GM21723 (cell line): ENCODE results near the gene DYNAP.

ENCODE experiments used
- ATAC-seq: cut with Tn5 transposase; IDR thresholded peaks from one replicate; pipeline ENCODE4 v1.9.1; 2021; ENCODE audit warnings: mild to moderate bottlenecking, moderate library complexity; ENCODE audit not compliant: unreplicated experiment

The DYNAP gene

GRCh38 chr18:54630963-54631362 is 39.9 kb downstream of the DYNAP start:
- ATAC-seq = no peak

GRCh38 chr18:54636217-54636616 is 45.2 kb downstream of the DYNAP start:
- ATAC-seq = no peak

- no peak for ATAC-seq
Measured at GRCh38 chr18:54641734-54642133, 50.7 kb downstream of the DYNAP start.

- no peak for ATAC-seq
Measured at GRCh38 chr18:54647176-54647575, 56.1 kb downstream of the DYNAP start.
